ENCODE data around the gene NXF3.

NXF3 gene

GRCh38 chrX:103052625-103053024, 40.3 kb downstream of the NXF3 start:
- TF ChIP-seq ZNF565 (CRISPR knock-in tag; conservative IDR thresholded peaks at IDR 0.05; ENCODE audit: low read depth) = no peak
- TF ChIP-seq CSRNP3 (CRISPR knock-in tag; IDR thresholded peaks at IDR 0.05) = no peak
- no peak for TF ChIP-seq ESRRG (CRISPR knock-in tag; IDR thresholded peaks at IDR 0.05)
- no peak for TF ChIP-seq SNAI2 (CRISPR knock-in tag; IDR thresholded peaks at IDR 0.05)
- no peak for TF ChIP-seq TCF4 (CRISPR knock-in tag; IDR thresholded peaks at IDR 0.05; ENCODE audit: borderline replicate concordance)
- no peak for TF ChIP-seq TOX (CRISPR knock-in tag; IDR thresholded peaks at IDR 0.05; ENCODE audit: borderline replicate concordance)
- no peak for TF ChIP-seq POU6F1 (CRISPR knock-in tag; IDR thresholded peaks at IDR 0.05; ENCODE audit: borderline replicate concordance, low read depth)
- TF ChIP-seq PPARA (CRISPR knock-in tag; IDR thresholded peaks at IDR 0.05; ENCODE audit: borderline replicate concordance) = no peak
- TF ChIP-seq PATZ1 (CRISPR knock-in tag; IDR thresholded peaks at IDR 0.05; ENCODE audit: borderline replicate concordance) = no peak
- no peak for TF ChIP-seq ZC3H10 (CRISPR knock-in tag; IDR thresholded peaks at IDR 0.05)
- no peak for TF ChIP-seq ARNTL (CRISPR knock-in tag; IDR thresholded peaks at IDR 0.05; ENCODE audit: borderline replicate concordance, low read depth)
- no peak for TF ChIP-seq TSHZ2 (CRISPR knock-in tag; IDR thresholded peaks at IDR 0.05)
- no peak for TF ChIP-seq BACH2 (CRISPR knock-in tag; IDR thresholded peaks at IDR 0.05; ENCODE audit: borderline replicate concordance)
- TF ChIP-seq CREB5 (CRISPR knock-in tag; IDR thresholded peaks at IDR 0.05; ENCODE audit: low read depth) = no peak
- no peak for TF ChIP-seq ZNF8 (CRISPR knock-in tag; IDR thresholded peaks at IDR 0.05)
- no peak for TF ChIP-seq ZFP30 (CRISPR knock-in tag; IDR thresholded peaks at IDR 0.05)
- no peak for TF ChIP-seq GLIS3 (CRISPR knock-in tag; IDR thresholded peaks at IDR 0.05)
- no peak for TF ChIP-seq ISL1 (CRISPR knock-in tag; IDR thresholded peaks at IDR 0.05)
- TF ChIP-seq ZFP3 (CRISPR knock-in tag; IDR thresholded peaks at IDR 0.05) = no peak
- ATAC-seq = no peak

GRCh38 chrX:103051260-103051789, 41.6 kb downstream of the NXF3 start:
- no peak for ATAC-seq
- no peak for TF ChIP-seq OSR1 (CRISPR knock-in tag; IDR thresholded peaks at IDR 0.05)
- TF ChIP-seq CSDC2 (CRISPR knock-in tag; IDR thresholded peaks at IDR 0.05) = no peak
- TF ChIP-seq ZNF8 (CRISPR knock-in tag; IDR thresholded peaks at IDR 0.05) = no peak
- no peak for TF ChIP-seq ZFP3 (CRISPR knock-in tag; IDR thresholded peaks at IDR 0.05)
- no peak for TF ChIP-seq CREB5 (CRISPR knock-in tag; IDR thresholded peaks at IDR 0.05; ENCODE audit: low read depth)
- TF ChIP-seq PPARA (CRISPR knock-in tag; IDR thresholded peaks at IDR 0.05; ENCODE audit: borderline replicate concordance) = no peak
- no peak for TF ChIP-seq PATZ1 (CRISPR knock-in tag; IDR thresholded peaks at IDR 0.05; ENCODE audit: borderline replicate concordance)
- TF ChIP-seq ISL1 (CRISPR knock-in tag; IDR thresholded peaks at IDR 0.05) = no peak
- no peak for TF ChIP-seq POU6F1 (CRISPR knock-in tag; IDR thresholded peaks at IDR 0.05; ENCODE audit: borderline replicate concordance, low read depth)
- no peak for TF ChIP-seq ZC3H10 (CRISPR knock-in tag; IDR thresholded peaks at IDR 0.05)
- TF ChIP-seq ZFP30 (CRISPR knock-in tag; IDR thresholded peaks at IDR 0.05) = no peak
- TF ChIP-seq TCF4 (CRISPR knock-in tag; IDR thresholded peaks at IDR 0.05; ENCODE audit: borderline replicate concordance) = no peak
- TF ChIP-seq BACH2 (CRISPR knock-in tag; IDR thresholded peaks at IDR 0.05; ENCODE audit: borderline replicate concordance) = no peak
- TF ChIP-seq RARB (CRISPR knock-in tag; IDR thresholded peaks at IDR 0.05) = no peak
- no peak for TF ChIP-seq TOX (CRISPR knock-in tag; IDR thresholded peaks at IDR 0.05; ENCODE audit: borderline replicate concordance)
